IPS-20b (cell line): ENCODE measurements around the gene KDM4C.
A peak's percentile ranks its signal among the peaks of the same experiment; 100 is the strongest.
"Not testable (repeated sequence)": the region's sequence is repeated elsewhere in the genome, so short reads cannot be mapped to it uniquely, and the experiment has no call there.

ENCODE experiments used
- H3K27ac ChIP-seq: one replicate; pipeline ENCODE4 v1.5.1; 2013; ENCODE audit warnings: low read length
- H3K27me3 ChIP-seq: 2 replicates; pipeline ENCODE4 v1.6.1; 2013; ENCODE audit warnings: mild to moderate bottlenecking, low read length, inconsistent platforms; ENCODE audit not compliant: insufficient read depth
- H3K36me3 ChIP-seq: 2 replicates; pipeline ENCODE4 v1.6.1; 2013; ENCODE audit warnings: low read depth, mild to moderate bottlenecking, inconsistent platforms, low read length, moderate library complexity; ENCODE audit not compliant: insufficient read depth
- H3K4me1 ChIP-seq: 2 replicates; pipeline ENCODE4 v1.6.1; 2013; ENCODE audit warnings: mild to moderate bottlenecking, control low read depth, inconsistent platforms, low read length, moderate library complexity; ENCODE audit not compliant: insufficient read depth
- H3K4me3 ChIP-seq: 2 replicates; pipeline ENCODE4 v1.5.1; 2013; ENCODE audit warnings: mild to moderate bottlenecking, low read length, inconsistent platforms
- H3K9ac ChIP-seq: 2 replicates; pipeline ENCODE4 v1.6.1; 2013; ENCODE audit warnings: low read depth, mild to moderate bottlenecking, inconsistent platforms, low read length, moderate library complexity
- H3K9me3 ChIP-seq: 2 replicates; pipeline ENCODE4 v1.6.1; 2013; ENCODE audit warnings: mild to moderate bottlenecking, low read depth, low read length, inconsistent platforms; ENCODE audit not compliant: insufficient read depth

KDM4C gene

DNA sequence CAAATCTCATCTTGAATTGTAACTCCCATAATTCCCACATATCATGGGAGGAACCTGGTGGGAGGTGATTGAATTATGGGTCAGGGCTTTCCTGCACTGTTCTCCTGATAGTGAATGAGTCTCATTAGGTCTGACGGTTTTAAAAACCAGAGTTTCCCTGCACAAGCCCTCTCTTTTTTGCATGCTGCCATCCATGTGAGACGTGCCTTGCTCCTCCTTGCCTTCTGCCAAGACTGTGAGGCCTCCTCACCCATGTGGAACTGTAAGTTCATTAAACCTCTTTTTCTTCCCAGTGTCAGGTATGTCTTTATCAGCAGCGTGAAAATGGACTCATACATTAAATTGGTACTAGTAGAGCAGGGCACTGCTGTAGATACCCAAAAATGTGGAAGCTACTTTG is 22.4 kb upstream of the KDM4C start:
- Histone ChIP-seq H3K9me3 (peaks cover 10% of the 10 kb centered on the region; the same call in 1 of the 2 replicates), H3K4me3 (no peak overlapping the region), H3K36me3 (no peaks in the 10 kb centered on the region), H3K9ac (no peak overlapping the region), H3K27ac (no peak overlapping the region), H3K27me3 (no peaks in the 10 kb centered on the region), H3K4me1 (no peaks in the 10 kb centered on the region)

DNA sequence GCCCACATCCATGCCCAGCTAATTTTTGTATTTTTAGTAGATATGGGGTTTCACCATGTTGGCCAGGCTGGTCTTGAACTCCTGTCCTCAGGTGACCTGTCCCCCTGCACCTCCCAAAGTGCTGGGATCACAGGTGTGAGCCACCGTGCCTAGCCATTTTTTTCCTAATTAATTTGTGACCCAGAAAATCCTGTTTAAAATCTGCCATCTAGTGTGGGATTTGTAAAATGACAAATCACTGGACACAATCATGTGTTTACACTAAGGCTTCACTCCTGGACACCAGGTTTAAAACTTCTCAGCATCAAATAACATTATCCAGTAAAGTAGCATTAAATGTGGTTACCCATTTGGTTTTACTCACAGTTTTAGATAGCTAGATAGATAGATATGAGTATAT is 18.6 kb upstream of the KDM4C start:
- no peak overlapping the region for H3K27ac ChIP-seq
- no peak overlapping the region for H3K4me3 ChIP-seq
- peaks cover 10% of the 10 kb centered on the region; the same call in 1 of the 2 replicates for H3K9me3 ChIP-seq
- no peaks in the 10 kb centered on the region for H3K4me1 ChIP-seq
- no peak overlapping the region for H3K9ac ChIP-seq
- H3K36me3 ChIP-seq: no peaks in the 10 kb centered on the region
- no peaks in the 10 kb centered on the region for H3K27me3 ChIP-seq

GRCh38 chr9:6748861-6749260 is 8.9 kb upstream of the KDM4C start:
- H3K4me1 ChIP-seq, H3K9me3 ChIP-seq, H3K27me3 ChIP-seq, H3K9ac ChIP-seq, H3K27ac ChIP-seq, H3K4me3 ChIP-seq, H3K36me3 ChIP-seq: not testable (repeated sequence)

GRCh38 chr9:6754861-6755260 is 2.9 kb upstream of the KDM4C start:
- H3K9me3 ChIP-seq, H3K27me3 ChIP-seq, H3K4me3 ChIP-seq, H3K4me1 ChIP-seq, H3K9ac ChIP-seq, H3K27ac ChIP-seq, H3K36me3 ChIP-seq: not testable (repeated sequence)

- Histone ChIP-seq H3K9ac (peak overlapping the region; percentile 87), H3K27ac (peak overlapping the region; percentile 73), H3K4me3 (peak overlapping the region; percentile 83), H3K9me3 (no peaks in the 10 kb centered on the region), H3K27me3 (peaks cover 7% of the 10 kb centered on the region; the same call in 1 of the 2 replicates), H3K36me3 (no peaks in the 10 kb centered on the region), H3K4me1 (peaks cover 3% of the 10 kb centered on the region; the same call in 1 of the 2 replicates)
Observed at GRCh38 chr9:6757132-6757455, 679 bp upstream of the KDM4C start.

- H3K4me1 ChIP-seq: peaks cover 3% of the 10 kb centered on the region; the same call in 1 of the 2 replicates
- peak overlapping the region; percentile 87; the same call in 1 of the 2 replicates for H3K9ac ChIP-seq
- H3K27ac ChIP-seq: no peak overlapping the region
- no peaks in the 10 kb centered on the region; the same call in 1 of the 2 replicates for H3K36me3 ChIP-seq
- peaks cover 7% of the 10 kb centered on the region; the same call in 1 of the 2 replicates for H3K27me3 ChIP-seq
- no peaks in the 10 kb centered on the region for H3K9me3 ChIP-seq
- peak overlapping the region; percentile 83 for H3K4me3 ChIP-seq
Observed at GRCh38 chr9:6758248-6758497, 400 bp downstream of the KDM4C start.

GRCh38 chr9:6758498-6759184 is 868 bp downstream of the KDM4C start:
- no peak overlapping the region for H3K27ac ChIP-seq

DNA sequence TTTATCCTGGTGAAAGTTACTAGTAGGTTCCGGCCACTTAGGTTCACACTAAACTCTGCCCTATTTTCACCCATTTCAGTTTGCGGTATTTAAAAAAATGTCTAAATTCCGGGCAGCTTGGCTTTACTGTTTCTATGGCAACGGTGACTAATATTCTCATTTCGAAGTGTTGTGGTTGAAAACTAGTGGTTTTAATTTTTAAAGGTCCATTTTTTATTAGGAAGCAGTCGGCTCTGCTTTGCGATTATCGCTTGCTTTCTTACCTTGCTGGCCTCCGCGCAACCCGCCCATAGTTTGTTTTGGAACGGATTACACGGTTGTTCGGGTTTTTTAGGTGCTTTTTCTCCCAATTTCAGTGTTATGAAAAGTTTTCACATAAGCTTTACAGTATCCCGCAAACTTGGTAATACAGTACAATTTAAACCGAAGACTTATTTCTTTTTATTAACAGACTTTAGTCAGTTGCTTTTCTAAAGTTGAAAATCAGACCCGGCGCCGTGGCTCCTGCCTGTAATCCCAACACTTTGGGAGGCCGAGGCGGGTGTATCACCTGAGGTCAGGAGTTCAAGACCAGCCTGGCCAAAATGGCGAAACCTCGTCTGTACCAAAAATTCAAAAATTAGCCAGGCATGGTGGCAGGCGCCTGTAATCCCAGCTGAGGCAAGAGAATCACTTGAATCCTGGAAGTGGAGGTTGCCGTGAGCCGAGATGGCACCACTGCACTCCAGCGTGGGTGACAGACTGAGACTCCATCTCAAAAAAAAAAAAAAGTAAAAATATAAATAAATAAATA is 1.6 kb downstream of the KDM4C start:
- Histone ChIP-seq H3K4me1 (peaks cover 5% of the 10 kb centered on the region; the same call in 1 of the 2 replicates), H3K36me3 (no peaks in the 10 kb centered on the region; the same call in 1 of the 2 replicates), H3K27me3 (peaks cover 7% of the 10 kb centered on the region; the same call in 1 of the 2 replicates), H3K27ac (no peak overlapping the region), H3K9me3 (no peaks in the 10 kb centered on the region), H3K9ac (peak overlapping the region; percentile 87; the same call in 1 of the 2 replicates), H3K4me3 (peak overlapping the region; percentile 83)

More at GRCh38 chr9:6758498-6759184, 868 bp downstream of the KDM4C start:
- Histone ChIP-seq H3K9me3 (no peaks in the 10 kb centered on the region), H3K4me1 (peaks cover 3% of the 10 kb centered on the region; the same call in 1 of the 2 replicates), H3K9ac (peak overlapping the region; percentile 87; the same call in 1 of the 2 replicates), H3K4me3 (peak overlapping the region; percentile 83), H3K36me3 (no peaks in the 10 kb centered on the region; the same call in 1 of the 2 replicates), H3K27me3 (peaks cover 7% of the 10 kb centered on the region; the same call in 1 of the 2 replicates)

GRCh38 chr9:6761306-6761705 is 3.5 kb downstream of the KDM4C start:
- Histone ChIP-seq H3K9ac (no peak overlapping the region), H3K27me3 (peaks cover 7% of the 10 kb centered on the region; the same call in 1 of the 2 replicates), H3K27ac (no peak overlapping the region)

DNA sequence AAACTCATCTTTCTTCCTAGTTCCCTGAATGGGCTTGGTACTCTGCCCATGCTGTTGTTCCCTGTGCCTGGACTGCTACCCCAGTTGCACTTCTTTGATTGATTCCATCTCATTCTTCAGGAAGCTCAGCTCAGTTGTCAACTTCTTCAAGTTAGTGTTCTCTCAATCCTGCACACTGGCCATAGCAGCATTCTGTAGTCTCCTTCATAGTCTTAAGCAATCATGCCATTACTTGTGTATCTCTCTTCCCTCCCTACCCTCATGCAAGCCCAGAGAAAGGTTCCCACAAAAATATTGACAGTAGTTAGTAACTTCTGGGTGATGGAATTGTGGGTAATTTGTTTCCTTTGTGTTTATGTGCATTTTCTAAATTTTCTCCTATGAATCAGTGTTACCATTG is 5.5 kb downstream of the KDM4C start:
- no peaks in the 10 kb centered on the region for H3K9me3 ChIP-seq
- H3K4me1 ChIP-seq: peaks cover 26% of the 10 kb centered on the region
- no peak overlapping the region for H3K27ac ChIP-seq
- H3K36me3 ChIP-seq: no peaks in the 10 kb centered on the region; the same call in 1 of the 2 replicates
- H3K27me3 ChIP-seq: peaks cover 7% of the 10 kb centered on the region; the same call in 1 of the 2 replicates
- H3K9ac ChIP-seq: peak overlapping the region; percentile 1; the same call in 1 of the 2 replicates
- no peak overlapping the region for H3K4me3 ChIP-seq

More at GRCh38 chr9:6761306-6761705, 3.5 kb downstream of the KDM4C start:
- no peaks in the 10 kb centered on the region; the same call in 1 of the 2 replicates for H3K36me3 ChIP-seq
- peaks cover 23% of the 10 kb centered on the region for H3K4me1 ChIP-seq
- H3K9me3 ChIP-seq: no peaks in the 10 kb centered on the region
- no peak overlapping the region for H3K4me3 ChIP-seq

- Histone ChIP-seq H3K9ac (peak overlapping the region; percentile 14; the same call in 1 of the 2 replicates), H3K27ac (peak overlapping the region; percentile 35), H3K4me3 (no peak overlapping the region), H3K9me3 (no peaks in the 10 kb centered on the region), H3K27me3 (peaks cover 7% of the 10 kb centered on the region; the same call in 1 of the 2 replicates), H3K4me1 (peaks cover 26% of the 10 kb centered on the region), H3K36me3 (no peaks in the 10 kb centered on the region; the same call in 1 of the 2 replicates)
Observed at GRCh38 chr9:6764011-6764410, 6.2 kb downstream of the KDM4C start.
